NCI-H1694 (cell line): Measurements from ENCODE around the gene LBHD1.
A peak's percentile ranks its signal among the peaks of the same experiment; 100 is the strongest.
"Not testable (repeated sequence)": the region's sequence is repeated elsewhere in the genome, so short reads cannot be mapped to it uniquely, and the experiment has no call there.

Experiments
- DNase-seq: peaks from one replicate; lab custom pipeline; 2025; lab: John Stamatoyannopoulos, UW

Gene LBHD1

DNA sequence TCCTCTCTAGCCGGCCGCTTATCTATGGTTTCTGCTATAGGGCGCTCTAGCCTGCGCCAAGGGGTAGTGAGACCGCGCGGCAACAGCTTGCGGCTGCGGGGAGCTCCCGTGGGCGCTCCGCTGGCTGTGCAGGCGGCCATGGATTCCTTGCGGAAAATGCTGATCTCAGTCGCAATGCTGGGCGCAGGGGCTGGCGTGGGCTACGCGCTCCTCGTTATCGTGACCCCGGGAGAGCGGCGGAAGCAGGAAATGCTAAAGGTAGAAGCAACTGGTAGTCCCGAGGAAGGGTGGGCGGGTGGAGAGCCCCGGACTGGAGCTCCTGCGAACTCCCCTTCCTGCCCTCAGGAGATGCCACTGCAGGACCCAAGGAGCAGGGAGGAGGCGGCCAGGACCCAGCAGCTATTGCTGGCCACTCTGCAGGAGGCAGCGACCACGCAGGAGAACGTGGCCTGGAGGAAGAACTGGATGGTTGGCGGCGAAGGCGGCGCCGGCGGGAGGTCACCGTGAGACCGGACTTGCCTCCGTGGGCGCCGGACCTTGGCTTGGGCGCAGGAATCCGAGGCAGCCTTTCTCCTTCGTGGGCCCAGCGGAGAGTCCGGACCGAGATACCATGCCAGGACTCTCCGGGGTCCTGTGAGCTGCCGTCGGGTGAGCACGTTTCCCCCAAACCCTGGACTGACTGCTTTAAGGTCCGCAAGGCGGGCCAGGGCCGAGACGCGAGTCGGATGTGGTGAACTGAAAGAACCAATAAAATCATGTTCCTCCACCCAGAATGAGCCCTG lies at the start of gene LBHD1, which contains the start of gene UQCC3:
Gene LBHD1, minus strand, starts transcription at position 660 of the 782 bp plus-strand sequence. CDS start 2,236 bp downstream, outside the sequence.
Gene UQCC3, plus strand, starts transcription at position 66 of the 782 bp plus-strand sequence. Its CDS starts 73 bp downstream, at position 139.
- DNase-seq, result peak; percentile 75

DNA sequence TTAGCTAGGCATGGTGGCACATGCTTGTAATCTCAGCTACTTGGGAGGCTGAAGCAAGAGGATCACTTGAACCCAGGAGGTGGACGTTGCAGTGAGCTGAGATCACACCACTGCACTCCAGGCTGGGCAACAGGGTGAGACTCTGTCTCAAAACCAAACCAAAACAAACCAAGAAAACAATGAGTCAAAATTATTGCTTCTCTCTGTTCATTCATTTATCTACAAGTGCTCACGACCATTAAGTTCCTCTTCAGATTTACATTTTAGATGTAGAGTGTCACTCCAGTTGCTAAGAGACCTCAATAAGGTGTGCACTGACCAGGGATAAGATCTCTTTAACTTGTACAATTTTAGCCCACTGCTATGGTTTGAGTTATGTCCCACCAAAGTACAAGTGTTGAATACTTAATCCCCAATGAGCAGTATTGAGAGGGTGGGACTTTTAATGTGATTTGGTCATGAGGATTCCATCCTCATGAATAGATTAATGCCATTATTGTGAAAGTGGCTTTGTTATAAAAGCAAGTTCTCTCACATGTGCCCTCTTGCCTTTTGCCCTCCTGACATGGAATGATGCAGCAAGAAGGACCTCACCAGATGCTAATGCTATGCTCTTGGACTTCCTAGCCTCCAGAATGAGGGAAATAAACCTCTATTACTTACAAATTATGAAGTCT lies 47.4 kb upstream of the LBHD1 start:
- no peak for DNase-seq

DNA sequence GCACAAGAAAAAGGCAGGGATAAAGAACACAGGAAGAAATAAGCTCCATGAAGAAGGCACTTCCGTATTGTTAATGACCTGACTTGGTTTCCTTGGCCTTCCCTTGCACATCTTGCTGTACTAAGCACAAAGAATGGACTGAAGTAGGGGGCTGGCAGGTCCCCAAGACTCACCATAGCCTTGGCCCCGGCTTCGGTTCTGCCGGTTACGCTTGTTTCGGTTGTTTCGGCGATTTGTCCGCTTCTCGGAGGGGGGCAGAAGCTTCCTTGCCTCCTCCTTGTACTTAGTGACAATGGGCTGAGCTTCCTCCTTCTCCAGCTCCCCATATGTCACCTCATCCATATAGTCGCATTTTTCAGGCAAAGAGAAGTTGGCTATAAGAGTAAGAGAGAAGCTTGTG lies 44.7 kb upstream of the LBHD1 start:
- no peak for DNase-seq

DNA sequence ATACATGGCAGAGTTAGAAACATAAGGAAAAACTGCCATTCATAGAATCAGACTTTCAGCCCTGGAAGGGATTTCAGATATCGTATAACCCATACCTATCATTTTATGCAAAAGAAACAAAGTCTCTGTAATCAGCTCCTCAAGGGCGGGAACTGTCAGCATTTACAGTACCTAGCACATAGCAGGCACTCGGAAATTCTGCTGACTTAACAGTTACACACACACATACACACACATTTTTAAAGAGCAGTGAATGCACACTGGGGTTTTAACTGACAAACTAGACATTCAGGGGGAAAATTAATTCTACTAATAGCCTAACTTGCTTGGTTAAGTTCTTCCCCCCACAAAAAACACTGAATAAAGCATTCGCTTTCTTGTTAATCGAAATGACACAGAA lies 44.1 kb upstream of the LBHD1 start:
- DNase-seq, result no peak

DNA sequence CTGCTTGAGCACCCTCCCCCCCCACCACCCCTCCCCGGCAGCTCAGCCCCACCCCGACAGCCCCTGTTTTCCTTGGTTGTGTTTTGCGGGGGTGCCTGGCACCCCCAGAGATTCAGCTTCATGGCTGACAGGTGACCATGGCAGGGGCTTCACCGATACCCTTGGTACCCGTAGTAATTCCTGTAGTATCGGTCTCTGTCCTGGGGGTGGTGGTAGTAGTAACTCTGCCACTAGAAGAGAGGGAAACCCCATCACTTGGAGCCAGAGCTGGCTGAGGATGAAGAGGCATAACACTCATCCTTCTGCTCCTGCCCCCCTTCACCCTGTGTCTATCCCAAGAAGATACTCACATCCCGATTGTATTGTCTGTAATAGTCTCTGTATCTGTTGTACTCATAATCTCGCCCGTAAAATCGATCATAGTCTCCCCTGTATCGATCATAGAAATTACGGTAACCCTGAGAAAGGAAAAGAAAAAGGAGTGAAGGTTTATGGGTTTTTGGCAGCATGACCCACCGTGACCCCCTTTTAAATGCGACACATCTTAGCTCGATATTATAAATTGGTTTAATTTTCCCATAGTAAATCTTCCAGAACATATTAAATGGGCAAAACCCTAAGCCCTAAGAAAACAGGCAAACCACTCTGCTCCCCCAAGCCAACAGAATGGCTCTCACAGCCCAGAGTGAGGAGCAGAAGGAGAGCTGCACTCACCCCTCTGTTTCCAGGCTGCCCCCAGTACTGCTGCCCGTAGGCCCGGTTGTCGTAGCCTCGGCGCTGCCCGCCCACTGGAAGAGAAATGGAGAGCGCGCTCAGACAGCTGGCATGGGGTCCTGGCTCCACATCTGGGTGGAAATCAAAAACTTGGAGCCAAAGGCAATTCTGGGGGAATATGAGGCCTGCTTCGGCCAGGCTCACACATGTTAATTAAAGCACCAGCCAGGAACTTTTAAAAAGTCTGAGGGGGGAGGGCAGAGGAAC lies 43.4 kb upstream of the LBHD1 start:
- no peak for DNase-seq

DNA sequence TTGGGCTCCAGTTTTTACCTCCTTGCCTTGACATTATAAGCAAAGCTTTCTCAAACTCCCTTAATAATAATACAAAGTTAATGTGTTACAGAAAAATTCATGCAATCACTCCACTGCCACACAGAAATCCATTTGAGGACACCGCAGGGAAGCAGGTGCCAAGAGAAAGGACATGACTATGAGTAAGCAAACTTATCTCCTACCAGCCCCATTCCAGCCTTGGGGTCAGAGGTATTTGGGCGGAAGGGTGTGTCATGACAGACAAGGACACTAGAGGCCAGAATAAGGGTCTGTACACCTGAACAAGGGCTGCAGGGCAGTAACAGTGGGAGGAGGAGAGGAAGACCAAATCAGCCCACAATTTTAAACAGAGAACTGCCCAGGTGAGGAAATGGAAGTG lies 41.3 kb upstream of the LBHD1 start:
- no peak for DNase-seq

DNA sequence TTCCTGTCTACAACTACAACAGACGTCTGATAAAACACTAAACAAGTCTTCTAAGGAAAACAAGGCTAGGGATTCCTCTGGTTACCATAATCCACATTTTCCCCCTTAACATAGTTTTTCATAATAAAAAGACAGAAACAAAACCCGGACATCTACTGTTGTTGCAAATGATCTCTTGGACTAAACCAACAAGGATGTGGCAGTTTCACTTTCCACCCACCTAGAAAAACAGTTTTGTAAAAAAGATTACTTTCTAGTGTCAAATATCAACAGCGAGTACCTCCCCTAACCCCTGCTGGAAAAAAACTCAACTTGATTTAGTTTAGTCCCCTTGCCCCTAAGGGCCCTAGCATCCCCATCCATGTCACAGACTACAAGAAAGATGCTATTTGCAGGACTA lies 40.8 kb upstream of the LBHD1 start:
- DNase-seq, result no peak

DNA sequence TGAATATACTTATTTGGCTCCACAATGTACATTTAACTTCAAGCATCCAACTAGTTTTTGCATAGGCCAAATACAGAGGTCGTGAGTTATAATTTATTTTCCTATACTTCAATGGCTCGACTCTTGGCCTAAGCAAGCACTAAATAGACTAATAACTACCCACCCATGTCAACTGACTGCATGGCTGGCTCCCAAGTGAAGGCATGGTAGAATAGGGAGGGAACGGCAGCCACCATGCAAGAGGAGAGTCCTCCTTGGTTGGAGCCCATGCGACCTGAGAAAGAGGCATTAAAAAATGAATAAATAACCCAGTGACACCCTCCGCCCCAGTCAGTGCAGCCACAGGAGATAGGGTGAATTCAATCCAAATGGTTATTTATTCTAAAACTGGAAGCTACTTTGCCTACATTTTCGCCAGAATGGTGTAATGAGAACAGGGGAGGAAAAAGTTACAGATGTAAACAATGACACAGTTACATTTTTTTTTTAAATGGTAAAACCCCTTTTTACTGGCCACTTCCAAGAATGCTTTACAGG lies 40.3 kb upstream of the LBHD1 start:
- DNase-seq, result no peak

DNA sequence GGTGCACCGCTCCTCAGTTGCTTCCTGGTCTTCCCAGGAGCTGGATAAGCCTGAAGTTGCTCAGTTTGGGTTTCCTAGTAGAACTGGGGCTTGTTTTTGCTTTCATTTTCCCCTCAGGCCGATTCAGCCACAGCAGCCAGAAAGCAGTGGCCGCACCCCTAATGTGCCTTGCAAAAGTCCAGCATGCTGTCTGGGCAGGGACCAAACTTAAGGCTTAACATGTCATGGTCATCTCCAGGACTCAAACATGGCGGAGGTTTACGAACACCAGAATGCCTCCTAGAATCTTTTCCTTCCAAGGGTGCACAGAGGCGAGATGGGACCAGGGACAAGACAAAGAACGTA lies 37.9 kb upstream of the LBHD1 start:
- DNase-seq, result no peak

DNA sequence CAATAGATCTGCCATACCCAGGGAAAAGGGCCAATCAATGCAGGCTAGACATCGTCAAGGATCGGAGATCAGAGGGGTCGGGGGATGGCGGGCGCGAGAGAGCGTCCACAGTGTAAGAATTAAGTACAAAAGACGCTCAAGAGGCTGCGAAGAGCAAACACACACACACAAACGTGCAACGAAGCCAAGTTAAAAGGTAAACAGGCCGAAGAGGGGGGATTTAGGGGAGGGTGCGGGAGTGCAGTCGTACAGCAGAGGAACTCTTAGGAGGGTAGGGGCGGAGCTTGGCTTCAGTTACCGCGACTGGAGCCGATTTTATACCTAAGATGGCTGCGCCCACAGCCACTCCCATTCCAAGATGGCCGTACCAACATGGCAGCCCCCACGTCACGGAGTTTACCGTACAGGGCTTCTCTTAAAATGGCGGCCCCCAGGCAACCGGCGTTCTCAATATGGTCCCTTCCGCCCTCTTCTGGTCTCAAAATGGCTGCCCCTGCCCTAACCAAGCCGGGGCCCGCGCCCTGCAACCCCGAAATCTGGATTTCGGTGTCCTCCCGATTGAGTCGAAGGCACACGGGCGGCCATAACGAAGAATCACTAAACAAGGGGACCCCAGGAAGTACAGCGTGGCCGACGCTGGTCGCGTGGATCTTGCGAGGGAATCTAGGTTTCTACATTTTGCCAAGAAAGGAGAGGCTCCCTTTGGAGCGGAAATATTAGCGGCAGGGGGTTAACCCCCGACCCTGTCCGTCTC lies 37.4 kb upstream of the LBHD1 start:
- peak; percentile 58 for DNase-seq

DNA sequence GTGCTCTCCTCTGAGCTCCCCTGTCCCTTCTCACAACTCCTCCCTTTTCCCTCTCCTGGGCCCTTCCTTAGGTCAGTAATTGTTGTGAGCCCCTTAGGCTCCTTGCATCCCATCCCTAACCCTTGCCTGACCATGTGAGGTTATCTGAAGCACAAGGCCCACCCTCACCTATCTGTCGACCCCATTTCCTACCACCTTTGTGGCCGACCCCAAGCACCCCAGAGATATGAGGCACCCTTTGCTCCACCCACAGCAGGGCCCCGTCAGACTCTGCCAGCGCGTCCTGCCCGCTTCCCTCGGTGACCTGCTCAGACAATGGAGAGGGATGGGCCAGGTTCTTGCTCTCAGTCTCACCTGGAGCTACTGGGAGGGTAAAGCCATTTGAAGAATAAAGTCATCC lies 36.7 kb upstream of the LBHD1 start:
- no peak for DNase-seq

DNA sequence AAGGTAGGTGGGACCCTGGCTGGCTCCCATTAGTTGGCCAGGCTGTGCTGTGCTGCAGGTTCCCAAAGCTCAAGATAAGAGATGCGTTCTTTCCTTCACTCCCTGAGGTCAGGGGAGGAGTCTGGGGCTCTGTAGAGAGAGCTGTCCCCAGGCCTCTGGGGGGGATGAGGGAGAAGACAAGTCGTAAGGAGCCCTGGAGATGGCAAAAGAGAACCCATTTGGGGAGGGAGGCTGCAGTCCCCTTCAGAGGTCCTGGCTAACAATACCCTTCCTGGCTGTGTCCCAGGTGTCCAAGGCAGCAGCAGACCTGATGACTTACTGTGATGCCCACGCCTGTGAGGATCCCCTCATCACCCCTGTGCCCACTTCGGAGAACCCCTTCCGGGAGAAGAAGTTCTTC lies 36.3 kb upstream of the LBHD1 start:
- DNase-seq, result no peak

DNA sequence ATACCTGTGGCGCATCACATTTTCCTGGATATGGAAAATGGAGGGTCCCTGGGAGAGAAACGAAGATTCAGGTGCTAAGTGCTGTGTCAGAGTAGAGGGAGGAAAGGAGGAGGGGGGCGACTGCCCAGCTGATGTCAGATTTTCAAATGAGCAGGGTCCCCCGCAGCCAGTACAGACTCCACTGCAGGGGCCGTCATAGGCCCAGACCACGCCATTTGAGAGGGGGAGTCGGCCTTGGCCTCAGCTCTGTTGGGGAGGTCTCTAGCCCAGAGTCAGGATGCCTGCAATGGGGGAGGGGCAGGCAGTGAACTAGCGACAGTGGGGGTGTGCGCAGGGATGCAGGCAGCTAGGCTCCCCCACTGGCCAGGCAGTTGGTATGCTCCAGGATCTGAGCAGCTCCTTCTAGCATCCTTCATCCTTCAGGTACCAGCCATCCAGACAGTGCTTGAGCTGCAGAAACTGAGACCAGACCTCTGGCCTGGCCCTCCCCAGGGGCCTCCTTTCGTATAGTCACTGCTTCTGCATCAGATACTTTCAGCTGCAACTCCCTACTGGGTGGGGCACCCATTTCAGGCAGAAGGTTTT lies 35.3 kb upstream of the LBHD1 start, which contains the start of the genes BSCL2 and GNG3:
Gene BSCL2, minus strand, starts transcription at position 148 of the 585 bp plus-strand sequence. CDS start 229 bp downstream, outside the sequence.
Gene GNG3, plus strand, starts transcription at position 400 of the 585 bp plus-strand sequence. CDS start 620 bp downstream, outside the sequence.
- no peak for DNase-seq

DNA sequence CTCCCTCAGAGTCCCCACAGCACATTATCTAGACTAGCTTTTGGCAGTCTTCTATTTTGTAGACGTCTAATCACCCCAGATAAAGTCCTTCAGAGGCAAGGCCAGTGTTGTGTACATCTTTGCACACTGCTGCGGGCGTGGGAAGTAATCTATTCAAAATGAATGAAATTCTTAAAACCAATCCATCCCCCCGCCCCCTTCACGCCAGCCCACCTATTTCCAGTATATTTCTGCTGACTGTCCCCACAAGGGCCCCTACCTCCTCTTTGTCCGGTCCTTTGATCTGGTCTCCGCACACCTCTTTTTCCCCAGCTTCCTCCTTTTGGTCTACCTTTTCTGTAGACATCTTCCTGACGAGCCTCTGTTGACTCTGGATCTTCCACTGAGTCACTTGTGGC lies 34.8 kb upstream of the LBHD1 start:
- DNase-seq, result no peak

DNA sequence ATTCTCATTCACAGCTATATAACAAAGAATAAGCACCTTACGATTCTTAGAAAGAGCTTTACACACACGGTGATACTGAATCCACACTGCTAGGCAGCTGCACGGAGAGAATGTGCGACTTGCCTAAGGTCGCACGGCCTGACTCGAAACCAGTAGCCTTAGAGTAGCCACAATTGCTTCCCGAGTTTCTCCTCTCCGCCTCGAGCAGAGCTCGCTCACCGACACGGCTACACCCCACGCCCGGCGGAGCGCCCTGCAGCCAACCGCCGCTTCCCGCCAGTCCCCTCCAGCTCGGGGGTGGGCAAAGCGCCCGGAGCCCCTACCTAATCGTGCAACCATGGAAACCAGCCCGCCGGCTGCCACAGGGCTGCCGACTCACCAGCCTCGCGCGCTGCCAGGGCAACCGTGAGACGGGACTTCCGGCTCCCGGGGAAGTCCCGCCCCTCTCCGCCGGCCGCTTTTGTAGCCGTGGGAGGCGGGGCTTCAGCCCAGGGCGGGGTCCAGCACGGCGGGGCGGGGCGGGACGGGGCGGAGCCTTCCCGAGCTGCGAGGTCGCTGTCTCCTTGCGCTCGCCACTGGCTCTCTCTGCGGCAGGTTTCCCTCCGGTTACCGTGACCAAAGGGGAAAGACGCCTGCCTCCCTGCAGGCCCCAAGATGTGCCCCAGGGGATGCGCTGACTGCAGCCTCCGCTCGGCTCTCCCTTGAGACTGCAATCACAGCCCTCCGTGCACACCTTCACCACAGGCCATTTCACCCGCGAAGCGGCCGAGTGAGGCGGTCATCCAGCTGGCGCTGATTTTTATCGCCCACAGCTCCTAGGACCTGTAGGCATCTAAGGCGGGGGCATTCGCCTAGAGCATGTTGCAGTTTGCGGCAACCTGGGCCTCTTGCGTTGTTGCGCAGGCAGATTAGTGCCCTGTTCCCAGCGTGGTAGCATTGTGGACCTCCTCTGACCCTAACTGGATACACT lies 34.1 kb upstream of the LBHD1 start:
- peak; percentile 76 for DNase-seq

DNA sequence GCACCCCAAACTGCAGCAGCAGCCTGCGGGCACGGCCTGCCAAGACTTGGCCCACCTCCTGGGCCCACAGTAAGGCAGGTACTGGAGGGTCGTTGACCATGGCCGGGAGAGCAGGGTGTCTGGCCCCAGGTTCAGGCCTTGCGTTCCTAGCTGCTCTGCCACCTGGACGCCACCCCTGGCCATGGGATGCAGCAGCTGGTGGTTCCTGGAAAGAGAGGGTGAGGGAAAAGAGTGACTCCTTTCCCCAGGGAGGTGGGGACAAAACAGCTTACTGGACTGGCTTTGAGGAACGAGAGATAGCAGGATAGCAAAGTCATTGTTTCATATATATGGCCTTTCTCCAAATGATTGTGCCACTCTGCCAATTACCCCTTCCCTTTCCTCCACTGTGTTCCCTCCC lies 33.3 kb upstream of the LBHD1 start:
- DNase-seq, result no peak

DNA sequence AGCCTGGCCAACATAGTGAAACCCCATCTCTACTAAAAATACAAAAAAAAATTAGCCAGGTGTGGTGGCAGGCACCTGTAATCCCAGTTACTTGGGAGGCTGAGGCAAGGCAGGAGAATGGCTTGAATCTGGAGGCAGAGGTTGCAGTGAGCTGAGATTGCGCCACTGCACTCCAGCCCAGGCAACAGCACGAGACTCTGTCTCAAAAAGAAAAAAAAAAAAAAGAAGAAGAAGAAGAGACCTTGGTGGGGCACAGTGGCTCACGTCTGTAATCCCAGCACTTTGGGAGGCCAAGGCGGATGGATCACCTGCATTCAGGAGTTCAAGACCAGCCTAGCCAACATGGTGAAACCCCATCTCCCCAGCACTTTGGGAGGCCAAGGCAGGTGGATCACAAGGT lies 31.9 kb upstream of the LBHD1 start:
- not testable (repeated sequence) for DNase-seq

DNA sequence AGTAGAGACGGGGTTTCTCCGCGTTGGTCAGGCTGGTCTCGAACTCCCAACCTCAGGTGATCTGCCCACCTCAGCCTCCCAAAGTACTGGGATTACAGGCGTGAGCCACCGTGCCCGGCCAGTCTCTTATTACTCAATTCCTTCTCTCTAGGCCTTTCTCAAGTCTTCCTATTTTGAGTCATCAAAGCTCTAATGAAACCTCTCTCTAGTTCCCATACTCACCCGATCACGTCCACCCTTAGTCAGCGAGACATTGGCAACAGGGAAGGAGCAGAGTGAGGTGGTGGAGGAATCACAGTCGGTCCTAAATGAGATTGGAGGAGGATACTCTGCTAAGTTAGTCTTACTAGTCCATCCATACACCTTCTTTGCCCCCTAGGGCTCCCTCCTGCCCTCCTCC lies 30.2 kb upstream of the LBHD1 start:
- DNase-seq, result no peak

DNA sequence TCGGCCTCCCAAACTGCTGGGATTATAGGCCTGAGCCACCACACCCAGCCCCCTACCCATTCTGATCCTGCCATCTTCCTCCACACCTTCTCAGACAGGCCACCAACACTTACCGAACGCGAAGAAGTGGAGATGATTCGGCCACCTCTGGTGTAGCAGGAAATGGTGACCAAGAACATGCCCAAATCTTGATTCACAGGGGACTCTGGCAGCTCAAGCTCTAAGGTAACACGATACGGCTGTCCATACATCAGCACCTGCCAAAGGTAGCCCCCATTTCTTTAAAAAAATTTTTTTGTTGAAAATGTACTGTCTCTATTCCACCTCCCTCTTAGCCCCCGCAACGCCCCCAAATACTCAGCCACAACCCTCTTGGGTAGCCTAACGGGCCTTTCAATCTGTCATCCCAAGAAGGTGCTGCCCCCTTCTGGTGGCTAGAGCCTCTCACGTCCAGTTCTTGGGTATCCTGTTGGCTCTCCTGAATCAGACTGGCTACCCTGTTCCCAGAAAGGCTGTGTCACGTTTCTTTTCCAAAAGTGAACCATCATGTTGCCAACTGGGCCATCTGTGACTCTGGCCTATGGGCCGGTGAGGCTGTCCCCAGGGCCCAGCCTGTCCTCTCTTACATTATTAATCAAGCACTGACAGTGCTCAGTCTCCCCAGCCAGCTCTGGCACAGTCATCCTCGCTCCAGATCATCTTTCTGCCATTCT lies 22.5 kb upstream of the LBHD1 start:
- peak; percentile 48 for DNase-seq
